ENCODE results near the gene EEIG1.

EEIG1 gene

DNA sequence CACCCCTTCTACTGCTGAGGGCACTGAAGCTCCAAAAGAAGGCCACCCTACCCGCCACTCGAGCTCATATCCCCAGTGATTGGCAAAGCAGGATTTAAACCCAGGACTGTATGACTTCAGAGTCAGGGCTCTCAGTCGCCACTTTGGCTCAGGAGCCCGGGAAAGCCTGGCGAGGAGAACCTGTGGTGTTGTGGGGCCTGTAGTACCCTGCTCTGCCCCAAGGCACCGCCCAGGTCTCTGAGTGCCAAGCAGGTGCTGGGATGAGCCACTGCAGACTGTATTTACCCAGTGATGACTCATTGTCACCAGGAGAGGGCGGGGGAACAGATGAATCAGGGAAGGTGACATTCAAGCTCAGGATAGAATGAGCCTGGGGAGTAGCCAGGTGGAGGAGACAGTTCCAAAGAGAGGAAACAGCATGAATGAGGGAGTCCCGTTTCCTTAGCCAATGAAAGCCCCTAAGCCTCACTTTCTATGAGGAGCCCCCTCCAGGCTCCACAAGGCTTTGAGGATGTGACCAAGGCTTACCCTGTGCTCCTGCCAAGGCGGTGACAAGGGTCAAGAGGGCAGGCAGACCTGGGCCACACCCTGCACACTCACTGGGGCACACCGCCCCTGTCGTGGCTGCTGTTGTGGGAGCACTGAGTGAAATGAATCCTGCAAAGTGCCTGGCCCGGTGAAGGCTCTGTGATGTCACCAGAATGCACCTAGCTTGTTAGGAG, 25.3 kb downstream of the EEIG1 start:
- Histone ChIP-seq H3K9me3 (ENCODE audit: low read length) (no peaks in the 10 kb centered on the region), H3K27me3 (ENCODE audit: insufficient read depth, low read length) (no peaks in the 10 kb centered on the region), H3K4me3 (ENCODE audit: low read length) (no peak overlapping the region), H3K4me1 (ENCODE audit: insufficient read depth, low read length) (peaks cover 9% of the 10 kb centered on the region), H3K36me3 (ENCODE audit: insufficient read depth, low read length) (no peaks in the 10 kb centered on the region), H2AFZ (ENCODE audit: low read depth, low read length) (no peak overlapping the region)

DNA sequence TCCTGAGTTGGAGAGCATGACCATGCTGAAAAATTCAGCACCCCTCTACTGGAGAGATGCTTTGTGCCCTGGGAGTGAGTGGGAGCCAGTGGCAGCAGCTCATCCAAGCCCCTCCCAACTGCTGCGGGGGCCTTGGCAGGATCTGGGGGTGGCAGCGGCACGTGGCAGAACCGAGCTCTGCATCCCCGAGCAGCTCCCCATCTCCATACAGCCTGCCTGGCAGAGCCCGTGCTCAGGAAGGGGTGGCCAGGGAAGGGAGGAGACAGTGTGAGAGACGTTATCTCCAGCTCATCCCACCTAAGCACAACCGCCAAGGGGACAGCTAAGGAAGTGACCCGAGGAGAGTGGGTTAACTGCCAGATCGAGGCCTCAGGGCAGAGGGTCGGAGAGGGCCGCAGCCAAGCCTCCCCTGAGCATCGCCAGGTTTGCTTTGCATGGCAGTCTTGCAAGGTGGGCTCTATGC, 25.9 kb downstream of the EEIG1 start:
- Histone ChIP-seq H3K4me3 (ENCODE audit: low read length) (no peak overlapping the region), H2AFZ (ENCODE audit: low read depth, low read length) (no peak overlapping the region), H3K27me3 (ENCODE audit: insufficient read depth, low read length) (no peaks in the 10 kb centered on the region), H3K9me3 (ENCODE audit: low read length) (no peaks in the 10 kb centered on the region), H3K36me3 (ENCODE audit: insufficient read depth, low read length) (no peaks in the 10 kb centered on the region), H3K4me1 (ENCODE audit: insufficient read depth, low read length) (peaks cover 14% of the 10 kb centered on the region)

DNA sequence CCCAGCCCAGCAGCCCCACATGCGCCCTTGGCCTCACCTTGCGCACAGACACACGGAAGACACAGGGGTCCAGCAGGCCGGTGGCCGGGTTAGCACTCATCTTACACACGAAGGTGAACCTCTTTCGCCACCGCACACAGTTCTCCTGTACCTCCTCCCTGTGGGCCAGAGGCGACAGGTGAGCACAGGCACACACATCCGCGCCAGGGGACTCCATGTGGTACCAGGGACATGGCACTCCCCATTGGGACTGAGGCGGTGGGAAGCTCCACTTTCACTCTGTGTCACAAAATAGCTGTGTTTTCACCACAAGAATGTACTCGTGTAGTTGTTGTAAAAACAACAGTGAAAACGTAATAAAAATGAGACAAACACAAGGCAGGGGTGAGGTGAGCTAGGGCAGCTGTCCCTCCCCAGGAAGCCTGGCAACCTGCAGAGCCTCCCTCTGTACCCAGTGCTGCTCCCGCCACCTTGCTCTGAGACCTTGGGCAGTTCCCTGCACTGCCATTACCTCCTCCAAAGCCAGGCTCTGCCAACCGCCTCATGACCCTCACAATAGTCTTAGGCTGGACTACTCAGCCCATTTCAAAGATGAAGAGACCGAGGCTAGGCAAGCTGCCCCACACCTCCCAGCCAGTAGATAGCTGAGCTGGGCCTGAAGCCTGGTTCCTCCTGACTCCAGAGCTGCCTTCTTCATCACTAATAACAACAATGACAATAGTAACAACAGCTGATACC, 26.9 kb downstream of the EEIG1 start:
- Histone ChIP-seq H3K27me3 (ENCODE audit: insufficient read depth, low read length) (no peaks in the 10 kb centered on the region), H3K4me1 (ENCODE audit: insufficient read depth, low read length) (peaks cover 14% of the 10 kb centered on the region), H3K9me3 (ENCODE audit: low read length) (no peaks in the 10 kb centered on the region), H2AFZ (ENCODE audit: low read depth, low read length) (no peak overlapping the region), H3K36me3 (ENCODE audit: insufficient read depth, low read length) (no peaks in the 10 kb centered on the region), H3K4me3 (ENCODE audit: low read length) (no peak overlapping the region)

DNA sequence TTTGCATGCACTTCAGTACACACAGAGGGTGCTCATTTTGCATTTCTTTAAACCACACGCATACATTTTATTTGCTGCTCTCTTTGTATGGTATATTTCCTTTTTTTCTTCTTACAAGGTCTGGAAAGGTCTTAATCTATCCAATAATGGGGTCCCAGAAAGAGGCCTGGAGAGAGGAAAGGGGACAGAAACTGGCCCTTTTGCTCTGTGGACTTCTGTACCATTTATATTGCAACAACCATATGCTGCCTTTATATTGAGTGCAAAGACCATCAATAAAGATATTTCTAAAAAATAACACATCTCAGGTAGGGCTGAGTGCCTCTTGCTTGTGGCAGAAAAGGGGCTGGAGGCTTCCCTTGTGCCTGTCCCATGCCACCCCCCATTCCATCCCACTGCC, 27.6 kb downstream of the EEIG1 start:
- H2AFZ ChIP-seq (ENCODE audit: low read depth, low read length), result no peak overlapping the region
- peaks cover under 1% of the 10 kb centered on the region for H3K36me3 ChIP-seq (ENCODE audit: insufficient read depth, low read length)
- H3K9me3 ChIP-seq (ENCODE audit: low read length), result no peaks in the 10 kb centered on the region
- peaks cover 14% of the 10 kb centered on the region for H3K4me1 ChIP-seq (ENCODE audit: insufficient read depth, low read length)
- H3K4me3 ChIP-seq (ENCODE audit: low read length), result no peak overlapping the region
- H3K27me3 ChIP-seq (ENCODE audit: insufficient read depth, low read length), result no peaks in the 10 kb centered on the region

DNA sequence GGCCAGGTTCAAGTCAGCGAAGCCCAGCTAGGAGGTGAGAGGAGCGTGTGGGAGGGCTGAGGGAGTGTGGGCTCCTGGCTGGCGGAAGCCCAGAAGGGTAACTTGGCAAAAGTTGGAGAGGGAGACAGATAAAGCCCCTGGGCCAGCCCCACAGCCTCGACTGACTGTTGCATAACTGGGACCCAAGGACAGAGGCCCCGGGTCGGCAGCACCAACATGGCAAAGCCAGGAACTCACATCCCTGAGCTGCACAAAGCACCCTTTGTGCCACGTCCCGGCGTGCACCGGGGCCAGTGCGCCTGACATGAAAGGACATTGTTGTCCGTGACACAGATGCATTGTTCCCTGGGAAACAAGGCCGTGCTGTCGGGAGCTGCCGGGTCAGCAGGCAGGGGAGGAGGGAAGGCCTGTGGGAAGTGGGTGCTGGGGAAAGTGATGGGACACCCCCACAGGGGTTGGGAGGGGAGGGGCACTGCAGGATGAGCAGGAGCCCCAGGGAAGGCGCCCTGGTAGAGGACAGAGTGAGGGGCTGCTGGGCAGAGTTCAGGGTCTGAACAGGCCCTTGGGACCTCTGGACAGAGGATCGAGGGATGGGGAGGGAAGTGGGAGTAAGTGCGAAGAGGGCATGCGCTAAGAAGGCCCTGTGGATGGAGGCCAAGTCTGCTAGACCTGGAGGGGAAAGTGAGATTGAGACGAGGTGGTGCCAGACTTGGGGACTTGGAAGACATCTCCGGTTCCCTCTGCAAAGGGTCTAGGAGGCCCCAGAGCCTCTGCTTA, 30.1 kb downstream of the EEIG1 start:
- H3K4me1 ChIP-seq (ENCODE audit: insufficient read depth, low read length), result peaks cover 14% of the 10 kb centered on the region
- H2AFZ ChIP-seq (ENCODE audit: low read depth, low read length), result no peak overlapping the region
- H3K36me3 ChIP-seq (ENCODE audit: insufficient read depth, low read length), result peaks cover 7% of the 10 kb centered on the region
- no peaks in the 10 kb centered on the region for H3K27me3 ChIP-seq (ENCODE audit: insufficient read depth, low read length)
- H3K9me3 ChIP-seq (ENCODE audit: low read length), result no peaks in the 10 kb centered on the region
- H3K4me3 ChIP-seq (ENCODE audit: low read length), result no peak overlapping the region

DNA sequence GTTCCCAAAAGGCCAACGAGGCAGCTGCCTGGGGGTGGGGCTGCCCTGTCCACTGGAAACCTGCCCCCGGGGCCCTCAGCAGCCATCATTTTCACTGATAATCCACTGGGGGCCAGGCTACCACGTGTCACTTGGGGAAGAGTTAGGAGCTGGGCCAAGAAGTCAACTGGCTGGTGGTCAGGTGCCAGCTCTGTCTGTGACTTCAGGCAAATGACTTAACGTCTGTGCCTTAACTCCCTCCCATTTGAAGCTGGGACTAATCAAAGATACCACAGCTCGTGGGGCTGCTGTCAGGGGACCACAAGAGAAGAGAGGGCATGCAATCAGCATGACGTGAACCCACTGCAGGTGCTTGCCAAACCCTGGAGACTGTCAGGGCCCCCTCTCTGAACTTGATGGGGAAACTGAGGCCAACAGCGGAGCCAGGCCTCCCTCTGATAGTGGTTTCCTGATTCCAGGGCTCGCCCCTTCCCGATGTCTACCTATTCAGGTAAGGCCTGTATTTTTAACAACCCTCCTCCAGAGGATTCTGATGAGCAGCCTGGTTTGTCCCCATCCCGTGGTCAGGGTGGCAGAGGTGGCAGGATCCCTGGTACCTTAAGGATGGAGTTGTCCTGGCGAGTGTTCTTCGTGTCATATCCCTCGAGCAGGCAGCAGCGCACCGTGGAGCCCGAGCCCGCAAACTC, 30.8 kb downstream of the EEIG1 start:
- Histone ChIP-seq H3K27me3 (ENCODE audit: insufficient read depth, low read length) (no peaks in the 10 kb centered on the region), H3K36me3 (ENCODE audit: insufficient read depth, low read length) (peaks cover 9% of the 10 kb centered on the region), H3K4me1 (ENCODE audit: insufficient read depth, low read length) (peaks cover 14% of the 10 kb centered on the region), H3K9me3 (ENCODE audit: low read length) (no peaks in the 10 kb centered on the region), H3K4me3 (ENCODE audit: low read length) (no peak overlapping the region), H2AFZ (ENCODE audit: low read depth, low read length) (no peak overlapping the region)

DNA sequence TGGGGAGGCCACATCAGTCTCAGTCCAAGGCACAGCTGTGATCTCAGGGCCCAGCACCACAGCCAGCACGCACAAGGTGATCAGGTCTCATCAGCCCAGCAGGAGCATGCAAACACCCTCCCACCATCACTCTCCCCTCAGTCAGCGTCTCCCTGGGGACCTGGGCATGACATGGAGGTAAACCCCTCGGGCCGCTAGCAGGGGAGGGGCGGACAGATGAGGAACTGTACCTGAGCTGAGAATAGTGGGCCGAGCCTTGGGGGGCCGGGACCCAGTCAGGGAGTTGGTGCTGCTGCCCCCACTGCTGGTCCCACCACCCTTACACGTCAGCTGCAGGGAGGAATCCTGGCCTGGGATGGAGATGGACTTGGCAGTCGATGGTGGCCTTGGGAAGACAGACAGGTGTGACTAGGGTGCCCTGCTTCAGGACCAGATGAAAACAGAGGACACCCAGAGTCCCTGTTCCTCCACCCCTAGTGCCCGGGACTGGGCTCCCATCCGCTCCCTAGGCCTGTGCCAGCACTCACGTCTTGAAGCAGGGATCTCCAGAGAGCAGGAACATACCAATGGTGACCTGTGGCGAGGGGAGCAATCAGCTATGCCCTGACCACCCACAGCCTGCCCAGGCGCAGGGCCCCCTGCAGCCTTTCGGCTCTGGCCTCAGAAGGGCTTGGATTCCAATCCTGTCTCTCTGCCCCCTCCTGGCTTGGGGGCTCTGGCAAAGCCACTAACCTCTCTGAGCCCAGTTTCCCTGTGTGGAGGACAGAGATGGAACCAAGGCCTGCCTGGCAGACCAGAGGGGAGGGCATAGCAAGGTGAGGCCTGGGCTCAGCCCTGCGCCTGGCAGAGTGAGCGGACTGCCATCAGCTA, 32.7 kb downstream of the EEIG1 start:
- H3K4me3 ChIP-seq (ENCODE audit: low read length), result no peak overlapping the region
- no peaks in the 10 kb centered on the region for H3K9me3 ChIP-seq (ENCODE audit: low read length)

DNA sequence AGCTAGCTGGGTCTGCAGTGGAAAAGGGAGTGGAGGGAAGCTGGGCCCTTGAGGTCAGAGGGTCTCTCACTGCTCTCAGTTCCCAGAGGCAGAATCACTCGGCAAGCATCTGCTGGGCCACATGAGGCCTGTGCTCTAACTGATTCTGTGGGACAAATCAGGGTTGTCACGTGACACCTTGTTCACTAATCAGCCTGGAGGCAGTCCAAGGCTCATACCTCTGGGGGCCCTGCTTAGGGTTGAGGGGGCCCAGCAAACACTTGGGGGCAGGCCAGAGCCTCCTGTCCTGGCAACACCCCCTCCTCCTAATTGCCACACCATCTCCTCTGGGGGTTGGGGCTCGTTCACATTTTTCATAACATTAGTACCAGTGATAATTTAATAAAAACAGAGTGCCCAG, 34.1 kb downstream of the EEIG1 start:
- peaks cover 27% of the 10 kb centered on the region for H3K36me3 ChIP-seq (ENCODE audit: insufficient read depth, low read length)
- no peaks in the 10 kb centered on the region for H3K27me3 ChIP-seq (ENCODE audit: insufficient read depth, low read length)
- H3K4me3 ChIP-seq (ENCODE audit: low read length), result no peak overlapping the region
- H3K9me3 ChIP-seq (ENCODE audit: low read length), result no peaks in the 10 kb centered on the region
- no peak overlapping the region for H2AFZ ChIP-seq (ENCODE audit: low read depth, low read length)
- H3K4me1 ChIP-seq (ENCODE audit: insufficient read depth, low read length), result peaks cover 16% of the 10 kb centered on the region

More for the DNA sequence above, 32.7 kb downstream of the EEIG1 start:
- H3K27me3 ChIP-seq (ENCODE audit: insufficient read depth, low read length), result no peaks in the 10 kb centered on the region
- peaks cover 19% of the 10 kb centered on the region for H3K36me3 ChIP-seq (ENCODE audit: insufficient read depth, low read length)
- no peak overlapping the region for H2AFZ ChIP-seq (ENCODE audit: low read depth, low read length)
- H3K4me1 ChIP-seq (ENCODE audit: insufficient read depth, low read length), result peaks cover 14% of the 10 kb centered on the region

DNA sequence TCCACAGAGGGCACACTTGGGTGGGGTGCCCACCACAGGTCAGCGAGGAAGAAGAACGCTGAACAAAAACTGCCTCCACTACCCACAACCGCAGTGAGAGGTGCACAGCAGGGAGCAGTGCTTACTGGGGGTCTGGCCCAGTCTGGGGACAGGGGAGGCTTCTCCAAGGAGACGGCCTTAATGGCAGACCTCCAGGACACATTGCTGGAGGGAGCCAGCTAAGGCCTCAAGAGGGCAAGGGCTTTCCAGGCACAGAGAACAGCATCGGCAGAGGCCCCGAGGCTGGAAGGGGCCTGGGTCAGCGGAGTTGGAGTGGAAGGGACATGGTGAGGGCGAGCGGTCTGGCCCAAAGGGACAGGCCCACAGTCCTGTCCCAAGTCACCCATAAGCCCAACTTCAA, 34.8 kb downstream of the EEIG1 start:
- no peak overlapping the region for H3K4me3 ChIP-seq (ENCODE audit: low read length)
- H3K36me3 ChIP-seq (ENCODE audit: insufficient read depth, low read length), result peaks cover 31% of the 10 kb centered on the region
- no peaks in the 10 kb centered on the region for H3K9me3 ChIP-seq (ENCODE audit: low read length)
- no peak overlapping the region for H2AFZ ChIP-seq (ENCODE audit: low read depth, low read length)
- no peaks in the 10 kb centered on the region for H3K27me3 ChIP-seq (ENCODE audit: insufficient read depth, low read length)
- H3K4me1 ChIP-seq (ENCODE audit: insufficient read depth, low read length), result peaks cover 12% of the 10 kb centered on the region

DNA sequence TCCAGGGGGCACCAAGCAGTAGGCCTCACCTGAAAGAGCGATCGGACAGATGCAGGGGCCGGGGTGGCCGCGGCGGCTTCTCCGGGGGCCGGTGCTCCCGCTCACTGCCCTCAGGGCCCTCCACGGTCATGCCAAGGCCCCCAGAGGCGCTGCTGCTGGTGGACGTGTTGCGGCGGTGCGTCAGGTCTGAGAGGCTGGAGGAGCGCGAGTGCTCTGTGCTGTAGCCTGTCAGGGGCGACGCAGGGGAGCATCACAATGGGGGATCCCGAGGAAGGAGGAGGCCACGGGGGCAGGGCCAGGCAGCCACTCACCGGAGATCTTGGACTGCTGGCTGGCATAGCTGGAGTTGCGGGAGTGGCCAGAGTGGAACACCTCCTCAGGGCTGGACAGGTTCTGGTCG, 35.5 kb downstream of the EEIG1 start:
- H3K27me3 ChIP-seq (ENCODE audit: insufficient read depth, low read length), result no peaks in the 10 kb centered on the region
- H3K9me3 ChIP-seq (ENCODE audit: low read length), result no peaks in the 10 kb centered on the region
- peaks cover 37% of the 10 kb centered on the region for H3K36me3 ChIP-seq (ENCODE audit: insufficient read depth, low read length)
- no peak overlapping the region for H2AFZ ChIP-seq (ENCODE audit: low read depth, low read length)
- no peak overlapping the region for H3K4me3 ChIP-seq (ENCODE audit: low read length)
- H3K4me1 ChIP-seq (ENCODE audit: insufficient read depth, low read length), result peaks cover 6% of the 10 kb centered on the region

DNA sequence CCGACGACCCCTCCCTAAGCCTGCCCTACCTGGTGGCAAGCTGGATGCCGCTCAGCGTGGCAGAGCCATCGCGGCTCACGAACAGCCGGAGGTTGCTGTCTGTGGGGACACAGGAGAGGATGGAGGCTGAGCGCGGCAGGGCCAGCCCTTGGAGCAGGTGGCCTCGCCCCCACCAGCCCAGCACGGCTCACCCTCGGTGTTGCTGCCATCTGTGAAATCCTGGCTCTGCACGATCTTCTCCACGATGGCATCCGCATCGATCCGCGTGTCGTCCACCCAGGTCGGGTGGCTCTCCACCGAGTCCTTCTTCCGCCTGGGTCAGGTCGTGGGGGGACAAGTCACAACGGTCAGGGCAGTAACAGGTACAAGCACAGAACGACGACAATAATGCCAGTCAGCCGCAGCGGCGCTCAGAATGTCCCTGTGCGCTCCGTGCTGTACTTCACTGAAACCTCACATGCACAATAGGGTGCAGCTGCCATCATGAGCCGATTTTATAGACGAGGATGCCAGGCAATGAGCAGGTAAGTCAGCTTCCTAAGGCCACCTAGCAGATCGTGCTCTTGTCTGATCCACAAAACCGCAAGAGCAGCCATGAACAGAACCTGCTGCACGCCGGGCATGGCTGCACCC, 36.1 kb downstream of the EEIG1 start:
- H3K36me3 ChIP-seq (ENCODE audit: insufficient read depth, low read length), result peaks cover 41% of the 10 kb centered on the region

DNA sequence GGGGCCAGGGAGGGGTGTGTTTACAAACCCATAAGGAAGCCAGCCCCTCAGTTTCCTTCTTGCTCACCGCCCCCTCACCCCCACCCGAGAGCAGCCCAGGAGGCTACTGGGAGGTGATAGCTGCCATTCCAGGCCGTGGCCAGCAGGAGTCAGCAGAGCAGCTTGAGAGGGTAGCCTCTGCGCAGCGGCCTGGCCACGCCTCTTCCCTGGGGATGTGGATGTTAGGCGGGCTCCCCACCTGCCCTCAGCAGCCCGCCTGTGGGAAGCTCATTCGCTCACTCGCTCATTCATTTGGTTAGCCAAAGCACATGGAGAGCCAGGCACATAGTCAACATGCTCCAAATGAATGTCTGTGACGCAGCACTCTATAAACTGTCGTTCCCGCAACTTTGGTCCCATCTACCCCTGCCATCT, 37.1 kb downstream of the EEIG1 start:
- peaks cover 41% of the 10 kb centered on the region for H3K36me3 ChIP-seq (ENCODE audit: insufficient read depth, low read length)

More for the DNA sequence above, 36.1 kb downstream of the EEIG1 start:
- peaks cover 2% of the 10 kb centered on the region for H3K4me1 ChIP-seq (ENCODE audit: insufficient read depth, low read length)
- no peaks in the 10 kb centered on the region for H3K9me3 ChIP-seq (ENCODE audit: low read length)
- no peaks in the 10 kb centered on the region for H3K27me3 ChIP-seq (ENCODE audit: insufficient read depth, low read length)
- no peak overlapping the region for H3K4me3 ChIP-seq (ENCODE audit: low read length)
- no peak overlapping the region for H2AFZ ChIP-seq (ENCODE audit: low read depth, low read length)

More for the DNA sequence above, 37.1 kb downstream of the EEIG1 start:
- H3K9me3 ChIP-seq (ENCODE audit: low read length), result no peaks in the 10 kb centered on the region
- H3K4me1 ChIP-seq (ENCODE audit: insufficient read depth, low read length), result peaks cover 2% of the 10 kb centered on the region
- no peaks in the 10 kb centered on the region for H3K27me3 ChIP-seq (ENCODE audit: insufficient read depth, low read length)
- H2AFZ ChIP-seq (ENCODE audit: low read depth, low read length), result no peak overlapping the region
- no peak overlapping the region for H3K4me3 ChIP-seq (ENCODE audit: low read length)
